ENCODE measurements around the gene SERINC4. TPM values are rescaled to one million over a fixed set of nuclear protein-coding genes. Genes with fewer than 3 reads are reported as not detected.
"Not testable (repeated sequence)": the region's sequence is repeated elsewhere in the genome, so short reads cannot be mapped to it uniquely, and the experiment has no call there.

Gene SERINC4
- total RNA-seq, 1 experiment from 2014 or later: not detected

DNA sequence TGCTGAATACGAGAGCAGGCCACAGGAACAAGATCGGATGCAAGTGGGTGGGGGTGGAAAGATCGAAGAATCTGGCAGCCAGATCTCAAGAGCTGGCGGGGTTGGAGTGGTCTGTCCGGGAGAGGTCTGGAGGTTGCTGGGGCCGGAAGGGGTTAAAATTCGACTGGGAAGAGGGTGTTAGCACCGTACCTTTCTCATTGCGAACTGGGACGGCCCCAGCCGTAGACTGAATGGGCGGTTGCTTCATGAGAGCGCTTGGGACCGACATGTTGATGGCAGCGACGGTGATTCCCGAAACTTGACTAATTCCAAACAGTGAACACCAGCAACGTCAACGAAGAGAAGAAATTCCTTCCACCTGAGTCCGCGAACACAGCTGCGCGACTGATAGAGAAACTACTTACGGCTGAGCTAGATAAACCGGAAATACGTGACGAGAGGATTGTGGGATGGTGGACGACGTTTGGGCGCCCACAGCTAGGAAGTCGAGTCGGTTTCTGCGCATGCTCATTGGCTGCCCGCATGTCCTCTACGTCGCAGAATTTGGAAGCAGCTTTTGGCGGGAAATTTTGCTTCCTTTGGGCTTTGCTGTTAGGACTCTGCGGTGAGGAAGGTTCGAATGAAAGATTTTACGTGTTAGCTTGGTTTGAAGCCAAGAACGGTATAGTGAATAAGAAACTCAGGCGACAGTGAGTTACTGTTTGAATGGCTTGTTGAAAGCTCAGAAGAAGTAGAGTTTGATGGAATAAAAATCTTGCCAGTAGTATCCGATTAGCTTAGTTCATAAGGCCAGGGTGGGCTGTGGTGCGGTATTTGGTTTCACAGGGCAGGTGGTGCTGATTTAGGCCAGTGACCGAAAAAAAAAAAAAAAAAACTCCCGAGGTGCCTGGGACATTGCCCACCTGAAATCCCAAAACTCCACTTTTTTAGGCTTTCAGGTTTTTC, 24.6 kb upstream of the SERINC4 start, which contains the start of gene MFAP1:
Gene MFAP1, minus strand, starts transcription at position 389 of the 945 bp plus-strand sequence. Its CDS starts 121 bp downstream, at position 268.
- CTCF ChIA-PET: interaction anchor here (0.6 to 1.0 kb wide), 5 partner anchors 9 to 345 kb away, joined by 3 to 4 read pairs (median 3); no protein-coding TSS in a partner anchor
- H3K36me3 Mint-ChIP-seq (ENCODE audit: insufficient read depth, unreplicated experiment): peaks cover 29% of the 10 kb centered on the region
- peaks cover 20% of the 10 kb centered on the region for H3K4me1 Mint-ChIP-seq (ENCODE audit: insufficient read depth, unreplicated experiment)
- H3K27me3 Mint-ChIP-seq (ENCODE audit: insufficient read depth, unreplicated experiment): no peaks in the 10 kb centered on the region
- H3K27ac Mint-ChIP-seq (ENCODE audit: low read depth, unreplicated experiment): peak within 1 kb of the TSS; percentile 99
- DNase-seq (ENCODE audit: unreplicated experiment): peak; percentile 95
- POLR2A ChIA-PET: interaction anchor here (0.6 to 8.7 kb wide), 21 partner anchors 13 to 888 kb away, joined by 3 to 99 read pairs (median 3); partner anchors contain the start of genes CTDSPL2, ELL3, HYPK and SERF2
- intact Hi-C loops (cut with micrococcal nuclease): no loop called here
- no peaks in the 10 kb centered on the region for H3K9me3 Mint-ChIP-seq (ENCODE audit: unreplicated experiment)
- TF ChIP-seq CTCF (IDR thresholded peaks at IDR 0.05; ENCODE audit: unreplicated experiment): no peak
- peak within 1 kb of the TSS; percentile 100 for H3K4me3 Mint-ChIP-seq (ENCODE audit: unreplicated experiment)
- BruUV-seq (replicated peaks): TSS peak; percentile 82

GRCh38 chr15:43821505-43821904, 21.5 kb upstream of the SERINC4 start:
- no peaks in the 10 kb centered on the region for H3K9me3 Mint-ChIP-seq (ENCODE audit: unreplicated experiment)
- peaks cover 20% of the 10 kb centered on the region for H3K4me1 Mint-ChIP-seq (ENCODE audit: insufficient read depth, unreplicated experiment)
- CTCF ChIA-PET: interaction anchor here (1.0 to 2.1 kb wide), 2 partner anchors 24 to 51 kb away, joined by 4 read pairs; no protein-coding TSS in a partner anchor
- DNase-seq (ENCODE audit: unreplicated experiment): no peak
- TF ChIP-seq CTCF (IDR thresholded peaks at IDR 0.05; ENCODE audit: unreplicated experiment): no peak
- intact Hi-C loops (cut with micrococcal nuclease): no loop called here
- peaks cover 43% of the 10 kb centered on the region for H3K36me3 Mint-ChIP-seq (ENCODE audit: insufficient read depth, unreplicated experiment)
- H3K27me3 Mint-ChIP-seq (ENCODE audit: insufficient read depth, unreplicated experiment): no peaks in the 10 kb centered on the region
- H3K4me3 Mint-ChIP-seq (ENCODE audit: unreplicated experiment): peak overlapping the region; percentile 6
- POLR2A ChIA-PET: interaction anchor here (1.2 to 8.7 kb wide), 3 partner anchors 10 to 28 kb away, joined by 3 to 99 read pairs (median 4); partner anchors contain the start of genes HYPK and SERINC4
- H3K27ac Mint-ChIP-seq (ENCODE audit: low read depth, unreplicated experiment): no peak overlapping the region
- BruUV-seq (replicated peaks): no TSS peak

GRCh38 chr15:43815064-43815463, 15.0 kb upstream of the SERINC4 start:
- intact Hi-C loops (cut with micrococcal nuclease); H3K4me1 Mint-ChIP-seq (ENCODE audit: insufficient read depth, unreplicated experiment); CTCF ChIA-PET; POLR2A ChIA-PET; H3K9me3 Mint-ChIP-seq (ENCODE audit: unreplicated experiment); DNase-seq (ENCODE audit: unreplicated experiment); H3K4me3 Mint-ChIP-seq (ENCODE audit: unreplicated experiment); H3K27me3 Mint-ChIP-seq (ENCODE audit: insufficient read depth, unreplicated experiment); BruUV-seq (replicated peaks); H3K27ac Mint-ChIP-seq (ENCODE audit: low read depth, unreplicated experiment): not testable (repeated sequence)
- peaks cover 83% of the 10 kb centered on the region for H3K36me3 Mint-ChIP-seq (ENCODE audit: insufficient read depth, unreplicated experiment)

DNA sequence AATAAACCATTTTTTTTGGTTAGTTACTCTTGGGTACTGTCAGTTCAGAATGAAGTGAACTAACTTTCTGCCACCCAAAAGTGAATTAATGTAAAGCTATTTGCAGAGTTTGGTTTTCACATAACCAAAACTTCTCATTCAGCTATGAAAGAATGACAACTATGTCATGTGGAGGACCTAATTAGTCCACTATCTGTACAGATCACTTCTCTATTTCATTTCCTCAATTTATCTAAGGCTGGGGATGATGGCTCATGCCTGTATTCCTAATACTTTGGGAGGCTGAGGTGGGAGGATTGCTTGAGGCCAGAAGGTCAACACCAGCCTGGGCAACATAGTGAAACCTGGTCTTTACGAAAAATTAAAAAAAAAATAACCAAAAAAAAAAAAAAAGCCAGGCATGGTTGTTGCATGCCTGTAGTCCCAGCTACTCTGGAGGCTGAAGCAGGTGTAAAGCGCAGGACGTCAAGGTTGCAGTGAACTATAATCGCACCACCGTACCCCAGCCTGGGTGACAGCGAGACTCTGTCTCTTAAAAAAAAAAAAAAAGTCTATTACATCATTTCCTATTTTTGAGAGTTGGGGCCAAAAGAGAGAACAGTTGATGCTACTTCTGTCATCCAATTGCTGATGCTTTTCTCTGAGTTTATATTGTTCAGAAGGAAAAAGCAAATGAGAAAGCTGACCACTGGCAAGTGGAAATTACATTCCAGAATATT, 9.1 kb upstream of the SERINC4 start:
- POLR2A ChIA-PET: interaction anchor here (0.6 to 2.6 kb wide), 6 partner anchors 8 to 107 kb away, joined by 3 to 14 read pairs (median 3); partner anchors contain the start of genes HYPK, MFAP1 and SERINC4

More for the DNA sequence above, 9.1 kb upstream of the SERINC4 start:
- H3K9me3 Mint-ChIP-seq (ENCODE audit: unreplicated experiment): no peaks in the 10 kb centered on the region
- H3K4me1 Mint-ChIP-seq (ENCODE audit: insufficient read depth, unreplicated experiment): no peaks in the 10 kb centered on the region
- H3K27me3 Mint-ChIP-seq (ENCODE audit: insufficient read depth, unreplicated experiment): no peaks in the 10 kb centered on the region
- H3K27ac Mint-ChIP-seq (ENCODE audit: low read depth, unreplicated experiment): no peak overlapping the region
- DNase-seq (ENCODE audit: unreplicated experiment): no peak
- no peak overlapping the region for H3K4me3 Mint-ChIP-seq (ENCODE audit: unreplicated experiment)
- CTCF ChIA-PET: interaction anchor here (0.6 to 1.4 kb wide), 3 partner anchors 32 to 64 kb away, joined by 3 to 4 read pairs (median 3); partner anchors contain the start of gene ELL3
- TF ChIP-seq CTCF (IDR thresholded peaks at IDR 0.05; ENCODE audit: unreplicated experiment): no peak
- intact Hi-C loops (cut with micrococcal nuclease): no loop called here
- no TSS peak for BruUV-seq (replicated peaks)
- H3K36me3 Mint-ChIP-seq (ENCODE audit: insufficient read depth, unreplicated experiment): peaks cover 92% of the 10 kb centered on the region

Data from MCF 10A (cell line).